CD4-positive, alpha-beta memory T cell (primary cell): ENCODE measurements around the gene PDLIM7. TPM values are rescaled to one million over a fixed set of nuclear protein-coding genes. Genes with fewer than 3 reads are reported as not detected.

Source experiments
- CTCF ChIA-PET: fragments of 350-600 bp; sonication (Branson Sonifier 250); formaldehyde crosslinking; loops from one replicate; lab custom pipeline; 2021; ENCODE audit warnings: inconsistent platforms; ENCODE audit not compliant: partially characterized antibody; lab: Charles Lee
- POLR2A ChIA-PET: fragments of 350-600 bp; sonication (Branson Sonifier 250); formaldehyde crosslinking; loops from one replicate; lab custom pipeline; 2021; ENCODE audit not compliant: partially characterized antibody; lab: Charles Lee
- DNase-seq, 5 donors: peaks; one replicate each; pipeline versions ENCODE4 v3.0.0 to v3.0.0-alpha.2; 2020 to 2022; ENCODE audit warnings: mixed read lengths in 1 of 5
- H3K27ac ChIP-seq: one replicate; pipeline ENCODE4 v1.7.0; 2013; ENCODE audit warnings: low read depth, low read length
- H3K27me3 ChIP-seq: 2 replicates; pipeline ENCODE4 v1.7.0; 2013; ENCODE audit warnings: mild to moderate bottlenecking, low read length, moderate library complexity; ENCODE audit not compliant: insufficient read depth
- H3K36me3 ChIP-seq: 2 replicates; pipeline ENCODE4 v1.7.0; 2013; ENCODE audit warnings: mild to moderate bottlenecking, low read length, moderate library complexity; ENCODE audit not compliant: insufficient read depth
- H3K4me1 ChIP-seq: 2 replicates; pipeline ENCODE4 v1.7.0; 2013; ENCODE audit warnings: mild to moderate bottlenecking, low read length, moderate library complexity; ENCODE audit not compliant: insufficient read depth
- H3K4me3 ChIP-seq, 2 donors: one replicate each; pipeline ENCODE4 v1.7.0; 2013; ENCODE audit warnings: low read length in 2 of 2, mild to moderate bottlenecking in 1 of 2
- H3K9me3 ChIP-seq, 2 donors: one replicate each; pipeline ENCODE4 v1.7.0; 2013; ENCODE audit warnings: low read length in 2 of 2, control low read depth in 1 of 2; ENCODE audit not compliant: control insufficient read depth in 1 of 2
- H3K27ac Mint-ChIP-seq, 7 donors: one replicate each; pipeline ENCODE4 v1.8.0; 2020 to 2021; ENCODE audit warnings: mixed read lengths in 7 of 7, mild to moderate bottlenecking in 6 of 7, inconsistent platforms in 3 of 7, moderate library complexity in 3 of 7
- H3K27me3 Mint-ChIP-seq, 2 donors: one replicate each; pipeline ENCODE4 v1.8.0; 2020 to 2021; ENCODE audit warnings: mixed read lengths in 2 of 2
- H3K36me3 Mint-ChIP-seq, 2 donors: one replicate each; pipeline ENCODE4 v1.8.0; 2020 to 2021; ENCODE audit warnings: mixed read lengths in 2 of 2, inconsistent platforms in 1 of 2, mild to moderate bottlenecking in 1 of 2
- H3K4me1 Mint-ChIP-seq, 4 donors: one replicate each; pipeline ENCODE4 v1.8.0; 2020 to 2021; ENCODE audit warnings: mixed read lengths in 4 of 4, mild to moderate bottlenecking in 1 of 4
- H3K4me3 Mint-ChIP-seq, 8 donors: one replicate each; pipeline ENCODE4 v1.8.0; 2020 to 2021; ENCODE audit warnings: mixed read lengths in 8 of 8, mild to moderate bottlenecking in 7 of 8, moderate library complexity in 6 of 8, inconsistent platforms in 3 of 8
- H3K9me3 Mint-ChIP-seq, 8 donors: one replicate each; pipeline ENCODE4 v1.8.0; 2020 to 2021; ENCODE audit warnings: mixed read lengths in 8 of 8, mild to moderate bottlenecking in 5 of 8, inconsistent platforms in 3 of 8, moderate library complexity in 1 of 8
- intact Hi-C: fragments of 100-400 bp; cut with micrococcal nuclease; formaldehyde crosslinking; loops from one replicate; pipeline ENCODE4 v1.15.1; 2023
- polyA plus RNA-seq, 2 donors: library from polyadenylated mRNA; unstranded; fragments of 300-500 nt; fragmentation: Illumina TruSeq; gene quantifications; one replicate each; pipeline ENCODE4 v1.2.3, GENCODE V29; 2021
- total RNA-seq, 2 experiments: library from RNA; stranded (reverse); gene quantifications; one replicate each; pipeline ENCODE4 v1.2.3, GENCODE V29; 2021

Gene PDLIM7
- total and polyA plus RNA-seq, 4 experiments from 2014 or later: 3.3 to 7.3 (median 4.6) TPM

GRCh38 chr5:177465044-177465443, 32.4 kb downstream of the PDLIM7 start:
- ChIA-PET CTCF (interaction anchor here (1.3 kb wide), 1 partner anchor 61 kb away, joined by 7 read pairs; no protein-coding TSS in a partner anchor), POLR2A (interaction anchor here (1.2 to 1.3 kb wide), 2 partner anchors 11 to 155 kb away, joined by 3 read pairs; no protein-coding TSS in a partner anchor)
- H3K9me3 Mint-ChIP-seq: peaks cover 0 to 2% (median 0%) of the 10 kb centered on the region in 8 donors
- Histone ChIP-seq H3K36me3 (no peaks in the 10 kb centered on the region), H3K27ac (no peak overlapping the region), H3K4me3 (no peak overlapping the region), H3K9me3 (no peaks in the 10 kb centered on the region), H3K27me3 (no peaks in the 10 kb centered on the region), H3K4me1 (peaks cover 5% of the 10 kb centered on the region)
- peaks cover 0 to 10% (median 4%) of the 10 kb centered on the region in 4 donors for H3K4me1 Mint-ChIP-seq
- intact Hi-C loops: no loop called here
- no peak overlapping the region for H3K4me3 Mint-ChIP-seq
- peaks cover 0 to 1% of the 10 kb centered on the region in 2 donors for H3K27me3 Mint-ChIP-seq
- no peak for DNase-seq
- no peaks in the 10 kb centered on the region for H3K36me3 Mint-ChIP-seq
- H3K27ac Mint-ChIP-seq: no peak overlapping the region

GRCh38 chr5:177462021-177462670, 35.3 kb downstream of the PDLIM7 start:
- ChIA-PET POLR2A (interaction anchor here (1.1 kb wide), 1 partner anchor 151 kb away, joined by 3 read pairs; the partner anchor contains the start of gene MXD3), CTCF (interaction anchor here (1.2 to 1.6 kb wide), 2 partner anchors 93 to 143 kb away, joined by 3 read pairs; no protein-coding TSS in a partner anchor)
- Mint-ChIP-seq H3K9me3 (peaks cover 0 to 2% (median 0%) of the 10 kb centered on the region in 8 donors), H3K27me3 (peaks cover 0 to 1% of the 10 kb centered on the region in 2 donors), H3K36me3 (peaks cover 0 to 3% of the 10 kb centered on the region in 2 donors), H3K4me3 (no peak overlapping the region), H3K27ac (no peak overlapping the region), H3K4me1 (peaks cover 2 to 16% (median 8%) of the 10 kb centered on the region in 4 donors)
- no peaks in the 10 kb centered on the region for H3K9me3 ChIP-seq
- no peaks in the 10 kb centered on the region for H3K27me3 ChIP-seq
- H3K4me1 ChIP-seq: peaks cover 5% of the 10 kb centered on the region
- H3K36me3 ChIP-seq: no peaks in the 10 kb centered on the region
- intact Hi-C loops: no loop called here
- H3K27ac ChIP-seq: no peak overlapping the region
- DNase-seq: no peak
- no peak overlapping the region for H3K4me3 ChIP-seq

- Mint-ChIP-seq H3K27me3 (peaks cover 1 to 2% of the 10 kb centered on the region in 2 donors), H3K27ac (no peak overlapping the region), H3K9me3 (peaks cover 0 to under 1% (median 0%) of the 10 kb centered on the region in 8 donors), H3K4me3 (no peak overlapping the region), H3K4me1 (peaks cover 5 to 21% (median 14%) of the 10 kb centered on the region in 4 donors), H3K36me3 (peaks cover 0 to 5% of the 10 kb centered on the region in 2 donors)
- CTCF ChIA-PET: interaction anchor here (1.2 to 26.1 kb wide), 3 partner anchors 41 to 70 kb away, joined by 4 to 821 read pairs (median 271); partner anchors contain the start of genes F12 and PFN3
- POLR2A ChIA-PET: interaction anchor here (0.7 to 1.1 kb wide), 3 partner anchors 56 to 151 kb away, joined by 3 to 4 read pairs (median 3); no protein-coding TSS in a partner anchor
- intact Hi-C loops: loop anchor here (5.0 kb wide), 1 partner anchor 328 kb away; the partner anchor contains the start of gene NSD1
- no peak for DNase-seq
- H3K4me1 ChIP-seq: peaks cover 12% of the 10 kb centered on the region
- no peaks in the 10 kb centered on the region for H3K36me3 ChIP-seq
- no peak overlapping the region for H3K27ac ChIP-seq
- no peaks in the 10 kb centered on the region for H3K27me3 ChIP-seq
- H3K4me3 ChIP-seq: no peak overlapping the region
- H3K9me3 ChIP-seq: no peaks in the 10 kb centered on the region
These were observed 37.4 kb downstream of the PDLIM7 start for GRCh38 chr5:177459819-177460628.

- no peaks in the 10 kb centered on the region for H3K27me3 ChIP-seq
- H3K27ac ChIP-seq: no peak overlapping the region
- H3K27ac Mint-ChIP-seq: peak overlapping the region in 1 of 7 donors; percentile 35
- H3K36me3 ChIP-seq: no peaks in the 10 kb centered on the region
- H3K4me1 Mint-ChIP-seq: peaks cover 5 to 21% (median 14%) of the 10 kb centered on the region in 4 donors
- H3K4me3 ChIP-seq: no peak overlapping the region
- peaks cover 0 to 5% of the 10 kb centered on the region in 2 donors for H3K36me3 Mint-ChIP-seq
- H3K9me3 Mint-ChIP-seq: no peaks in the 10 kb centered on the region
- CTCF ChIA-PET: interaction anchor here (1.2 to 26.1 kb wide), 3 partner anchors 42 to 69 kb away, joined by 4 to 821 read pairs (median 271); partner anchors contain the start of genes F12 and PFN3
- POLR2A ChIA-PET: interaction anchor here (0.7 kb wide), 1 partner anchor 56 kb away, joined by 3 read pairs; no protein-coding TSS in a partner anchor
- no peaks in the 10 kb centered on the region for H3K9me3 ChIP-seq
- no peak overlapping the region for H3K4me3 Mint-ChIP-seq
- no peak for DNase-seq
- peaks cover 1 to 2% of the 10 kb centered on the region in 2 donors for H3K27me3 Mint-ChIP-seq
- intact Hi-C loops: loop anchor here (5.0 kb wide), 1 partner anchor 327 kb away; the partner anchor contains the start of gene NSD1
- peaks cover 13% of the 10 kb centered on the region for H3K4me1 ChIP-seq
These were observed 38.0 kb downstream of the PDLIM7 start for GRCh38 chr5:177459357-177459756.

GRCh38 chr5:177458912-177459350, 38.5 kb downstream of the PDLIM7 start:
- Mint-ChIP-seq H3K4me3 (no peak overlapping the region), H3K36me3 (peaks cover 0 to 5% of the 10 kb centered on the region in 2 donors), H3K9me3 (no peaks in the 10 kb centered on the region), H3K27me3 (peaks cover 1 to 2% of the 10 kb centered on the region in 2 donors), H3K4me1 (peaks cover 6 to 25% (median 15%) of the 10 kb centered on the region in 4 donors), H3K27ac (peak overlapping the region in 1 of 7 donors; percentile 35)
- no peak overlapping the region for H3K4me3 ChIP-seq
- no peak overlapping the region for H3K27ac ChIP-seq
- H3K27me3 ChIP-seq: no peaks in the 10 kb centered on the region
- H3K4me1 ChIP-seq: peaks cover 17% of the 10 kb centered on the region
- no peak for DNase-seq
- no peaks in the 10 kb centered on the region for H3K36me3 ChIP-seq
- no peaks in the 10 kb centered on the region for H3K9me3 ChIP-seq
- CTCF ChIA-PET: interaction anchor here (1.2 to 26.1 kb wide), 3 partner anchors 42 to 69 kb away, joined by 4 to 821 read pairs (median 271); partner anchors contain the start of genes F12 and PFN3
- intact Hi-C loops: loop anchor here (5.0 kb wide), 1 partner anchor 327 kb away; the partner anchor contains the start of gene NSD1
- POLR2A ChIA-PET: interaction anchor here (1.7 kb wide), 1 partner anchor 29 kb away, joined by 4 read pairs; no protein-coding TSS in a partner anchor

GRCh38 chr5:177457852-177458681, 39.3 kb downstream of the PDLIM7 start:
- ChIA-PET CTCF (interaction anchor here (1.0 to 26.1 kb wide), 8 partner anchors 14 to 142 kb away, joined by 3 to 821 read pairs (median 6); partner anchors contain the start of genes F12, MXD3, PDLIM7 and PFN3), POLR2A (interaction anchor here (0.7 to 18.7 kb wide), 5 partner anchors 26 to 69 kb away, joined by 4 to 555 read pairs (median 4); partner anchors contain the start of genes GRK6 and PFN3)
- H3K36me3 ChIP-seq: no peaks in the 10 kb centered on the region
- no peaks in the 10 kb centered on the region for H3K9me3 ChIP-seq
- Mint-ChIP-seq H3K4me3 (no peak overlapping the region), H3K27ac (peak overlapping the region in 1 of 7 donors; percentile 97), H3K4me1 (peaks cover 7 to 31% (median 19%) of the 10 kb centered on the region in 4 donors), H3K27me3 (peaks cover 1 to 2% of the 10 kb centered on the region in 2 donors), H3K36me3 (peaks cover 0 to 7% of the 10 kb centered on the region in 2 donors), H3K9me3 (no peaks in the 10 kb centered on the region)
- no peak for DNase-seq
- H3K27me3 ChIP-seq: no peaks in the 10 kb centered on the region
- H3K27ac ChIP-seq: no peak overlapping the region
- H3K4me1 ChIP-seq: peaks cover 20% of the 10 kb centered on the region
- H3K4me3 ChIP-seq: no peak overlapping the region
- intact Hi-C loops: loop anchor here (5.0 kb wide), 1 partner anchor 326 kb away; the partner anchor contains the start of gene NSD1
